Caco-2 (cell line): ENCODE measurements around the gene CD55. TPM values are rescaled to one million over a fixed set of nuclear protein-coding genes. Genes with fewer than 3 reads are reported as not detected.

Experiments used
- BruUV-seq: library from RNA; stranded (reverse); fragments of 400-500 nt; replicated peaks from 2 replicates; lab custom pipeline; 2021; lab: Mats Ljungman, UMichigan
- CTCF ChIA-PET: fragments of 300-600 bp; sonication (Branson Sonifier 250); formaldehyde crosslinking; loops from one replicate; lab custom pipeline; 2022; ENCODE audit warnings: antibody characterized with exemption; lab: Charles Lee
- POLR2A ChIA-PET: fragments of 300-600 bp; sonication (Branson Sonifier 250); formaldehyde crosslinking; loops from one replicate; lab custom pipeline; 2022; ENCODE audit warnings: antibody characterized with exemption; lab: Charles Lee
- DNase-seq, 2 experiments: peaks; one replicate each; pipeline versions ENCODE4 v3.0.0 to v3.0.0-alpha.2; 2020 to 2022
- H3K27me3 ChIP-seq: replicated peaks from 2 replicates; pipeline ENCODE4 v1.6.0; 2011; ENCODE audit warnings: low read length; ENCODE audit not compliant: control insufficient read depth, insufficient read depth
- H3K36me3 ChIP-seq: 2 replicates; pipeline ENCODE4 v1.5.1; 2011; ENCODE audit warnings: low read length; ENCODE audit not compliant: control insufficient read depth, insufficient read depth
- H3K4me1 ChIP-seq: fragments of 250-450 bp; sonication (Bioruptor Pico); 2 replicates; pipeline ENCODE4 v1.5.1; 2020; ENCODE audit warnings: mild to moderate bottlenecking
- H3K4me3 ChIP-seq: 2 replicates; pipeline ENCODE4 v1.5.1; 2011; ENCODE audit warnings: low read depth, mild to moderate bottlenecking, control low read depth, low read length
- H3K9me3 ChIP-seq: fragments of 250-450 bp; sonication (Bioruptor Pico); 2 replicates; pipeline ENCODE4 v1.5.1; 2020; ENCODE audit warnings: mild to moderate bottlenecking, moderate library complexity
- H3K27ac Mint-ChIP-seq: one replicate; pipeline ENCODE4 v1.8.0; 2022; ENCODE audit warnings: mixed read lengths; ENCODE audit not compliant: unreplicated experiment
- H3K27me3 Mint-ChIP-seq: one replicate; pipeline ENCODE4 v1.8.0; 2022; ENCODE audit warnings: mixed read lengths; ENCODE audit not compliant: insufficient read depth, unreplicated experiment
- H3K36me3 Mint-ChIP-seq: one replicate; pipeline ENCODE4 v1.8.0; 2022; ENCODE audit warnings: mild to moderate bottlenecking, mixed read lengths; ENCODE audit not compliant: insufficient read depth, unreplicated experiment
- H3K4me1 Mint-ChIP-seq: one replicate; pipeline ENCODE4 v1.8.0; 2022; ENCODE audit warnings: low read depth, mixed read lengths; ENCODE audit not compliant: unreplicated experiment
- H3K4me3 Mint-ChIP-seq: one replicate; pipeline ENCODE4 v1.8.0; 2022; ENCODE audit warnings: mild to moderate bottlenecking, moderate library complexity, mixed read lengths; ENCODE audit not compliant: unreplicated experiment
- H3K9me3 Mint-ChIP-seq: one replicate; pipeline ENCODE4 v1.8.0; 2022; ENCODE audit warnings: mixed read lengths; ENCODE audit not compliant: unreplicated experiment
- CTCF ChIP-seq, 2 experiments: fragments of 200-600 bp in 1 of 2; IDR thresholded peaks; 1 replicate in 1 of 2; 2 replicates in 1 of 2; pipeline versions ENCODE4 v1.5.1 to v1.8.0; 2011 to 2022; ENCODE audit warnings: antibody characterized with exemption in 1 of 2, control low read depth in 1 of 2, inconsistent platforms in 1 of 2, low read depth in 1 of 2, low read length in 1 of 2, mild to moderate bottlenecking in 1 of 2, moderate library complexity in 1 of 2; ENCODE audit not compliant: insufficient read depth in 1 of 2, severe bottlenecking in 1 of 2, unreplicated experiment in 1 of 2
- intact Hi-C: fragments of 100-400 bp; cut with micrococcal nuclease; formaldehyde crosslinking; loops from one replicate; pipeline ENCODE4 v1.10.0; 2022; ENCODE audit not compliant: unreplicated experiment
- total RNA-seq: library from RNA; stranded (reverse); gene quantifications from 2 replicates; pipeline ENCODE4 v1.2.3, GENCODE V29; 2022

The CD55 gene
- total RNA-seq, 1 experiment from 2014 or later, result 195 TPM

GRCh38 chr1:207389728-207390464, 68.4 kb downstream of the CD55 start:
- Histone ChIP-seq H3K27me3 (no peaks in the 10 kb centered on the region), H3K4me3 (no peak overlapping the region), H3K4me1 (no peaks in the 10 kb centered on the region), H3K9me3 (no peaks in the 10 kb centered on the region), H3K36me3 (no peaks in the 10 kb centered on the region)
- POLR2A ChIA-PET, result no interaction called here
- no TSS peak for BruUV-seq
- H3K27ac Mint-ChIP-seq, result no peak overlapping the region
- TF ChIP-seq CTCF (IDR thresholded peaks at IDR 0.05; ENCODE audit: insufficient read depth in 1 of 2, low read depth in 1 of 2, low read length in 1 of 2, severe bottlenecking in 1 of 2, unreplicated experiment in 1 of 2), result no peak
- CTCF ChIA-PET, result no interaction called here
- H3K4me1 Mint-ChIP-seq, result no peaks in the 10 kb centered on the region
- DNase-seq, result no peak
- peaks cover 6% of the 10 kb centered on the region for H3K27me3 Mint-ChIP-seq
- intact Hi-C loops, result no loop called here
- H3K36me3 Mint-ChIP-seq, result no peaks in the 10 kb centered on the region
- H3K9me3 Mint-ChIP-seq, result peaks cover under 1% of the 10 kb centered on the region
- no peak overlapping the region for H3K4me3 Mint-ChIP-seq

GRCh38 chr1:207393610-207394009, 72.1 kb downstream of the CD55 start:
- Mint-ChIP-seq H3K27ac (no peak overlapping the region), H3K36me3 (no peaks in the 10 kb centered on the region), H3K4me1 (peaks cover 9% of the 10 kb centered on the region), H3K9me3 (no peaks in the 10 kb centered on the region), H3K27me3 (peaks cover 3% of the 10 kb centered on the region), H3K4me3 (no peak overlapping the region)
- intact Hi-C loops, result no loop called here
- no peak for DNase-seq
- BruUV-seq, result no TSS peak
- H3K36me3 ChIP-seq, result no peaks in the 10 kb centered on the region
- H3K4me3 ChIP-seq, result no peak overlapping the region
- TF ChIP-seq CTCF (IDR thresholded peaks at IDR 0.05; ENCODE audit: insufficient read depth in 1 of 2, low read depth in 1 of 2, low read length in 1 of 2, severe bottlenecking in 1 of 2, unreplicated experiment in 1 of 2), result no peak
- H3K9me3 ChIP-seq, result no peaks in the 10 kb centered on the region
- ChIA-PET CTCF (interaction anchor here (0.6 kb wide), 1 partner anchor 400 kb away, joined by 3 read pairs; no protein-coding TSS in a partner anchor), POLR2A (no interaction called here)
- no peaks in the 10 kb centered on the region for H3K27me3 ChIP-seq
- peaks cover 11% of the 10 kb centered on the region; the same call in 1 of the 2 replicates for H3K4me1 ChIP-seq

GRCh38 chr1:207396168-207396746, 74.8 kb downstream of the CD55 start:
- Mint-ChIP-seq H3K4me1 (peaks cover 9% of the 10 kb centered on the region), H3K27me3 (peaks cover 3% of the 10 kb centered on the region), H3K27ac (no peak overlapping the region), H3K4me3 (no peak overlapping the region), H3K9me3 (no peaks in the 10 kb centered on the region), H3K36me3 (no peaks in the 10 kb centered on the region)
- intact Hi-C loops, result no loop called here
- no peaks in the 10 kb centered on the region for H3K27me3 ChIP-seq
- no peaks in the 10 kb centered on the region for H3K9me3 ChIP-seq
- H3K4me1 ChIP-seq, result peaks cover 11% of the 10 kb centered on the region; the same call in 1 of the 2 replicates
- POLR2A ChIA-PET, result no interaction called here
- H3K36me3 ChIP-seq, result no peaks in the 10 kb centered on the region
- TF ChIP-seq CTCF (IDR thresholded peaks at IDR 0.05; ENCODE audit: insufficient read depth in 1 of 2, low read depth in 1 of 2, low read length in 1 of 2, severe bottlenecking in 1 of 2, unreplicated experiment in 1 of 2), result no peak
- H3K4me3 ChIP-seq, result no peak overlapping the region
- CTCF ChIA-PET, result interaction anchor here (0.6 kb wide), 1 partner anchor 9 kb away, joined by 3 read pairs; no protein-coding TSS in a partner anchor
- BruUV-seq, result no TSS peak
- DNase-seq, result no peak
